ENCODE results near the gene GFRA1.

Gene GFRA1

GRCh38 chr10:116126954-116127695 lies 145.9 kb downstream of the GFRA1 start:
- H3K9me2 ChIP-seq (ENCODE audit: low read depth, low read length) = no peaks in the 10 kb centered on the region
- H3K9ac ChIP-seq (ENCODE audit: low read length) = no peak overlapping the region
- H3K4me3 ChIP-seq (ENCODE audit: low read depth, low read length, poor library complexity, severe bottlenecking) = no peak overlapping the region
- no peak overlapping the region for H3K27ac ChIP-seq (ENCODE audit: low read depth, low read length, poor library complexity, severe bottlenecking)
- H2AFZ ChIP-seq (ENCODE audit: low read length) = no peak overlapping the region
- TF ChIP-seq CTCF (IDR thresholded peaks at IDR 0.05; ENCODE audit: low read length) (no peak), EZH2 (IDR thresholded peaks at IDR 0.05; ENCODE audit: borderline replicate concordance, low read length) (no peak)
- H4K20me1 ChIP-seq (ENCODE audit: insufficient read depth, low read length) = no peaks in the 10 kb centered on the region
- no peaks in the 10 kb centered on the region for H3K27me3 ChIP-seq (ENCODE audit: insufficient read depth, low read length)
- H3K79me2 ChIP-seq (ENCODE audit: insufficient read depth, low read length) = no peaks in the 10 kb centered on the region
- no peaks in the 10 kb centered on the region for H3F3A ChIP-seq (ENCODE audit: insufficient read depth, low read length)
- H3K9me3 ChIP-seq (ENCODE audit: low read length) = no peaks in the 10 kb centered on the region
- no peaks in the 10 kb centered on the region for H3K36me3 ChIP-seq (ENCODE audit: insufficient read depth, low read length)
- no peak overlapping the region for H3K4me2 ChIP-seq (ENCODE audit: low read length)
- H3K4me1 ChIP-seq (ENCODE audit: insufficient read depth, low read length, severe bottlenecking) = no peaks in the 10 kb centered on the region

GRCh38 chr10:116126239-116126638 lies 146.8 kb downstream of the GFRA1 start:
- no peak overlapping the region for H3K27ac ChIP-seq (ENCODE audit: low read depth, low read length, poor library complexity, severe bottlenecking)
- no peak overlapping the region for H3K4me3 ChIP-seq (ENCODE audit: low read depth, low read length, poor library complexity, severe bottlenecking)
- H3K4me2 ChIP-seq (ENCODE audit: low read length) = no peak overlapping the region
- no peaks in the 10 kb centered on the region for H4K20me1 ChIP-seq (ENCODE audit: insufficient read depth, low read length)
- no peaks in the 10 kb centered on the region for H3K4me1 ChIP-seq (ENCODE audit: insufficient read depth, low read length, severe bottlenecking)
- H3K79me2 ChIP-seq (ENCODE audit: insufficient read depth, low read length) = no peaks in the 10 kb centered on the region
- TF ChIP-seq EZH2 (IDR thresholded peaks at IDR 0.05; ENCODE audit: borderline replicate concordance, low read length) = no peak
- TF ChIP-seq CTCF (IDR thresholded peaks at IDR 0.05; ENCODE audit: low read length) = no peak
- H3K27me3 ChIP-seq (ENCODE audit: insufficient read depth, low read length) = no peaks in the 10 kb centered on the region
- no peaks in the 10 kb centered on the region for H3K9me2 ChIP-seq (ENCODE audit: low read depth, low read length)
- no peak overlapping the region for H2AFZ ChIP-seq (ENCODE audit: low read length)
- H3K9ac ChIP-seq (ENCODE audit: low read length) = no peak overlapping the region
- H3K36me3 ChIP-seq (ENCODE audit: insufficient read depth, low read length) = no peaks in the 10 kb centered on the region
- no peaks in the 10 kb centered on the region for H3K9me3 ChIP-seq (ENCODE audit: low read length)
- no peaks in the 10 kb centered on the region for H3F3A ChIP-seq (ENCODE audit: insufficient read depth, low read length)

GRCh38 chr10:116125180-116125579 lies 147.8 kb downstream of the GFRA1 start:
- TF ChIP-seq EZH2 (IDR thresholded peaks at IDR 0.05; ENCODE audit: borderline replicate concordance, low read length) = no peak
- H4K20me1 ChIP-seq (ENCODE audit: insufficient read depth, low read length) = no peaks in the 10 kb centered on the region

GRCh38 chr10:116124777-116125176 lies 148.2 kb downstream of the GFRA1 start:
- Histone ChIP-seq H3K9me3 (ENCODE audit: low read length) (no peaks in the 10 kb centered on the region), H3K4me2 (ENCODE audit: low read length) (no peak overlapping the region), H4K20me1 (ENCODE audit: insufficient read depth, low read length) (no peaks in the 10 kb centered on the region)

More at GRCh38 chr10:116125180-116125579, 147.8 kb downstream of the GFRA1 start:
- Histone ChIP-seq H2AFZ (ENCODE audit: low read length) (no peak overlapping the region), H3K4me2 (ENCODE audit: low read length) (no peak overlapping the region), H3K36me3 (ENCODE audit: insufficient read depth, low read length) (no peaks in the 10 kb centered on the region), H3K9me2 (ENCODE audit: low read depth, low read length) (no peaks in the 10 kb centered on the region), H3K27ac (ENCODE audit: low read depth, low read length, poor library complexity, severe bottlenecking) (no peak overlapping the region), H3F3A (ENCODE audit: insufficient read depth, low read length) (no peaks in the 10 kb centered on the region), H3K9ac (ENCODE audit: low read length) (no peak overlapping the region), H3K79me2 (ENCODE audit: insufficient read depth, low read length) (no peaks in the 10 kb centered on the region), H3K9me3 (ENCODE audit: low read length) (no peaks in the 10 kb centered on the region), H3K27me3 (ENCODE audit: insufficient read depth, low read length) (no peaks in the 10 kb centered on the region), H3K4me1 (ENCODE audit: insufficient read depth, low read length, severe bottlenecking) (no peaks in the 10 kb centered on the region), H3K4me3 (ENCODE audit: low read depth, low read length, poor library complexity, severe bottlenecking) (no peak overlapping the region)

More at GRCh38 chr10:116124777-116125176, 148.2 kb downstream of the GFRA1 start:
- H3F3A ChIP-seq (ENCODE audit: insufficient read depth, low read length) = no peaks in the 10 kb centered on the region
- H3K9ac ChIP-seq (ENCODE audit: low read length) = no peak overlapping the region
- no peak overlapping the region for H3K4me3 ChIP-seq (ENCODE audit: low read depth, low read length, poor library complexity, severe bottlenecking)
- TF ChIP-seq EZH2 (IDR thresholded peaks at IDR 0.05; ENCODE audit: borderline replicate concordance, low read length) = no peak
- TF ChIP-seq CTCF (IDR thresholded peaks at IDR 0.05; ENCODE audit: low read length) = no peak
- H3K79me2 ChIP-seq (ENCODE audit: insufficient read depth, low read length) = no peaks in the 10 kb centered on the region
- H3K36me3 ChIP-seq (ENCODE audit: insufficient read depth, low read length) = no peaks in the 10 kb centered on the region
- H3K27me3 ChIP-seq (ENCODE audit: insufficient read depth, low read length) = no peaks in the 10 kb centered on the region
- no peaks in the 10 kb centered on the region for H3K4me1 ChIP-seq (ENCODE audit: insufficient read depth, low read length, severe bottlenecking)
- H3K9me2 ChIP-seq (ENCODE audit: low read depth, low read length) = no peaks in the 10 kb centered on the region
- no peak overlapping the region for H2AFZ ChIP-seq (ENCODE audit: low read length)
- H3K27ac ChIP-seq (ENCODE audit: low read depth, low read length, poor library complexity, severe bottlenecking) = no peak overlapping the region

Measured in OCI-LY1 (cell line).